Measurements from ENCODE around the gene NDOR1.

Gene NDOR1

DNA sequence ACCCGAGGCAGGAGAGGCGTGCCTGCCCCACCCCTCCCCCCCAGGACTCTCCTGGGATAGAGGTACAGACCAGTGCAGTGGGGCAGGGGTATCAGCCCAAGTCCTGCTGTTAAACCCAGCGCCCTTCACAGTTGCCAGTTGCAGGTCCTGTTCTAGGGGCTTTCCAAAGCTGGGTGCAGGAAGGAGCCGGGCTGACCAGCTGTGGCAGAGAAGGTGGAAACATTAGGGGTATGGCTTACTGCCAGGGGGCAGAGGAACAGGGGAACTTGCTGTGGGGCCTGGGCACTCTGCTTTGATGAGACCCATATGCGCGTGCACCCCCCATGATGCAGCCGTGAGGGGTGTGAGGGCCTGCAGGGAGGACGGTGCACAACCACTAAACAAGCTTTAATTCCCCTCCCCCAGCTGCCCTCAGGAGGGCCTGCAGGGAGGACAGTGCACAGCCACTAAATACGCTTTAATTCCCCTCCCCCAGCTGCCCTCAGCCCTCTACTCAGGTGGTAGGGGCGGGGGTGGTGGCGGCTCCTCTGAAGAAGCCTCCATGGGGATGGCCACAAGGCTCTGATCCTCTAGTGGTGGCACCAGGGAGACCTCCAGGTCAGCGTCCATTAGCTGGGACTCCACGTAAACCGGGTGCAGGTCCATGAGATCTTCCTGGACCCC, 34.9 kb upstream of the NDOR1 start:
- Histone ChIP-seq H3K9ac (ENCODE audit: low read length) (no peak overlapping the region), H3K9me3 (ENCODE audit: control insufficient read depth, low read length) (no peaks in the 10 kb centered on the region), H3K4me1 (ENCODE audit: control insufficient read depth, insufficient read depth, low read length) (peaks cover 40% of the 10 kb centered on the region), H3K4me3 (ENCODE audit: low read length) (no peak overlapping the region), H3K36me3 (ENCODE audit: control insufficient read depth, insufficient read depth, low read length) (no peaks in the 10 kb centered on the region), H3K27me3 (ENCODE audit: control insufficient read depth, insufficient read depth, low read length) (peaks cover 84% of the 10 kb centered on the region)

DNA sequence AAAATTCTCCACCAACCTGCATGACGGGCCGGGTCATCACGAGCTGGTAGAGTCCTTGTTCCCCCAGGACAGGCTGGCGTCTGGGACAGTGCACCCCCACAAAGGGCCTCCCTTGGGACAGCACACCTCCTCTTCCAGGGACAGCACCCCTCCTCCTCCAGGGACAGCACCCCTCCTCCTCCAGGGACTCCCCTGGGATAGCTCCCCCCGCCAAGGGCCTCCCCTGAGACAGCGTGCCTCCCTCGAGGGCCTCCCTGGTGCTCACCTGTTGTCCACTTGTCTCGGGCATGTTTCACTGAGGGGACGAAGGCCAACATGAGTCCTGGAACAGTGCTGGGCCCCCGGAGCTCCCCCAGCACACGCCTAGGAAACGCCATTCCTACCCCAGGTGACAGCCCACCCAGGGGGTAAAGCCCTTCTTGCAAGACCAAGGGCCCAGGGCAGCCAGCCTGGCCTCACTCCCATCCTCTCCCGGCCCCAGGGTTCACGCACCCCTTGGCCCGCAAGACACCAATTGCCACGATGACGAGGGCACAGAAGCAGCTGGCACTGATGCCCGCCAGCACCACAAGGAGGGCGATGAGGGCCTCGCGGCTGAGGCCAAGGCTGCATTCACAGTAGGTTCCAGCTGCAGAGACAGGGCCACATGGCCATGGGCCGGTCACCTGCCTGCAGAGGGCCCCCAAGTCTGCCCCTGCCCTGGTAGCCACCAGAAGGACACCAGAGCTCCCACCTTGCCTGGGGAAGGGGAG, 34.2 kb upstream of the NDOR1 start:
- no peaks in the 10 kb centered on the region for H3K36me3 ChIP-seq (ENCODE audit: control insufficient read depth, insufficient read depth, low read length)
- no peak overlapping the region for H3K4me3 ChIP-seq (ENCODE audit: low read length)
- peaks cover 40% of the 10 kb centered on the region for H3K4me1 ChIP-seq (ENCODE audit: control insufficient read depth, insufficient read depth, low read length)
- peaks cover 78% of the 10 kb centered on the region for H3K27me3 ChIP-seq (ENCODE audit: control insufficient read depth, insufficient read depth, low read length)
- no peak overlapping the region for H3K9ac ChIP-seq (ENCODE audit: low read length)
- no peaks in the 10 kb centered on the region for H3K9me3 ChIP-seq (ENCODE audit: control insufficient read depth, low read length)

DNA sequence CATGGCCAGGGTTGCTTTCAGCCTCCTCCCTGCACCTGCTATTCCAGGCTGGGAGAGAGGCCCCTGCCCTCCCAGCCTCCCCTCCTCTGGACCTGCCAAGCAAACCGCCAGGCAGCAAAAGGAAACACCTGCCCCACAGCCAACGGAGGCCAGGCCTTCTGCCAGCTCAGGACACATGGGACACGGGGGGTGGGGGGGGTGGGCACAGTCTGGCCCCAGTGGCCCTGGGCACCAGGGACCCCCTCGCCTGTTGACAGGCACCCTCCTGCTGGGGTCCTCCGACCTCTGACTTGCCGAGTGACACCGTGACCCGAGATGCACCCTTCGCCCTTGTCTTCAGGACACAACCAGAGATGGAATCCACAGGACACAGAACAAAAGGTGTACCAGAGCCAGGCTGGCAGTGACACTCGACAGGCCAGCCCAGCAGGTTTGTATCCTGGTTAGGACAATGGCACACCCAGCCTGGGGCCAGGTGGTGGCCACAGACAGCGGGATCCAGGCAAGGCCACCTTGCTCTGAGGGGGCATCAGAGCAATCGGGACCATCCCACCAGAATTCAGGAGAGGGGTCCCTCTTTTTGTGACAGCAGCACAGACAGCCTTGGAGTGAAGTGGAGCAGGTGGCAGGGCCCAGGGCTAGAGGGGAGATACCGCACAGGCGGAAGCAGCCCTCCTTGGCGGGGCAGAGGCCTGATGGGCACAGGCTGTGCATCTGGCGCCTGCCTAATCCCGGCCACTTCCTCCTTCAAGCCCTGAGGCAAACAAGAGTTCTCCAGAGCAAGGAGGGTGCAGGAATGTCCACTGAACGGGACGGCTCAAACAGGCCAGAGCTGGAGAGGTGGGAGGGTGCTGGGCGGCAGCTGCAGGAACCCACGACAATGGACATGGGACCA, 32.4 kb upstream of the NDOR1 start:
- Histone ChIP-seq H3K27me3 (ENCODE audit: control insufficient read depth, insufficient read depth, low read length) (peaks cover 60% of the 10 kb centered on the region), H3K9ac (ENCODE audit: low read length) (no peak overlapping the region), H3K36me3 (ENCODE audit: control insufficient read depth, insufficient read depth, low read length) (no peaks in the 10 kb centered on the region), H3K4me3 (ENCODE audit: low read length) (no peak overlapping the region), H3K9me3 (ENCODE audit: control insufficient read depth, low read length) (no peaks in the 10 kb centered on the region), H3K4me1 (ENCODE audit: control insufficient read depth, insufficient read depth, low read length) (peaks cover 44% of the 10 kb centered on the region)

DNA sequence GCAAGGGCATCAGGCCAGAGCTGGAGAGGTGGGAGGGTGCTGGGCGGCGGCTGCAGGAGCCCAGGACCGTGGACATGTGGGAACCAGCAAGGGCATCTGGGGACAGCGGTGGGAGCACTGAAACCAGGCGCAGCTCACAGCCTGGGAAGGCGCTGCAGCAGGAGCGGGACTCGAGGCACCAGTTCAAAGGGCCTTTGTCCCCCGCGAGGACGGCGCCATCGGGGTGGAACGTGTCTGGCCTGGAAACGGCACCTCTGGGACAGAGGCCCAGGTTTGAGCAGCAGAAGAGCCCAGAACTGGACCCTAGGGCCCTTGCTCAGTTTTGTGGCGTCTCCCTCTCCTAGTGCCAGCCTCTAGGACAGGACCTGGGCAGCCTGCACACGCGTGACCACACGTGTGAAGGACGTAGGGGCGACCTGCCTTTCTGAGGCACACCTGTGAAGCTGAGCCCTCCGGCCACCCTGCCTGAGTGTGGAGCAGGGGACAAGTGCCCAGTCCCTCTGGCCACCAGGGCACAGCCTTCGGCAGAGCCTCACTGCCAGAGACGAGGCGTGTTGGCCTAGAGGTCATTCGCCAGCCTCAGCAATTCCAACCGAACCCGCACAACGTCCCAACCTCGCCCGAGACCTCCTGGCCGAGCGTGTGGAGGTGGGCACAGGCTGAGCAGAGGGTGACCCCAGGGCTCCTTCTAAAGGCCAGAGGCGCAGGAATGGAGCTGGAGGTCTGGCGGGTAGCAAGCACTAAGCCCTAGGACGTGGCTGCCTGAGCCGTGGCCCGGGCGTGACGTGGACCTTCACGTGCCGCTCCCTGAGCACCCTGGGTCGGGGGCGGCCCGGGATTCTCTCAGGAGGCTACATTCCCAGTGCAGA, 31.5 kb upstream of the NDOR1 start:
- Histone ChIP-seq H3K36me3 (ENCODE audit: control insufficient read depth, insufficient read depth, low read length) (no peaks in the 10 kb centered on the region), H3K9me3 (ENCODE audit: control insufficient read depth, low read length) (no peaks in the 10 kb centered on the region), H3K4me1 (ENCODE audit: control insufficient read depth, insufficient read depth, low read length) (peaks cover 41% of the 10 kb centered on the region), H3K4me3 (ENCODE audit: low read length) (no peak overlapping the region), H3K9ac (ENCODE audit: low read length) (no peak overlapping the region), H3K27me3 (ENCODE audit: control insufficient read depth, insufficient read depth, low read length) (peaks cover 59% of the 10 kb centered on the region)

DNA sequence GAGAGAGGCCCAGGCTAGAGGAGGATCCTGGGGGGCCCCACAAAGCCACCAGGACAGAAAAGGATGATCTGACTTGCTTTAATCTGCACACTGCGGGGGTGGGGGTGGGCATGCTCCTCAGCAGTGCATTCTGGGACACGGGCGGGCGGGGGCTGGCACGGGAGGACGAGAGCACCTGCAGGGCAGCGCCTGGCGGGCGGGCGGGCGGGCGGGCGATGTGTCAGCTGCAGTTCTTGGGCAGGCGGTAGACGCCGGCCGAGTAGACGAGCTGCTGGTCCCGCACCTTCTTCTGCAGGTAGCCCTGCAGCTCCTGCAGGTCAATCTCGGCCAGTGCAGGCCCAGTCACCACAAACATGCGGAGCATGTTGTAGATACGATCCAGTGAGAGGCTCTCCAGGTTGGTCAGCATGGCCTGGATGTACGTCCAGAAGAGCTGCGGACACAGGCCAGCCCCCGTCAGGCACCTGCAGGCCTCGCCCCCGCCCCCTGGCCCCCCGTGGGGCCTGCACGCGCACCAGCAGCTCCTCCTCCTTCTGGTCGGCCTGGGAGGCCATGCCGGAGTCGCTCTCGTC, 30.7 kb upstream of the NDOR1 start:
- Histone ChIP-seq H3K36me3 (ENCODE audit: control insufficient read depth, insufficient read depth, low read length) (no peaks in the 10 kb centered on the region), H3K4me1 (ENCODE audit: control insufficient read depth, insufficient read depth, low read length) (peaks cover 34% of the 10 kb centered on the region), H3K27me3 (ENCODE audit: control insufficient read depth, insufficient read depth, low read length) (peaks cover 53% of the 10 kb centered on the region), H3K9me3 (ENCODE audit: control insufficient read depth, low read length) (no peaks in the 10 kb centered on the region), H3K4me3 (ENCODE audit: low read length) (no peak overlapping the region), H3K9ac (ENCODE audit: low read length) (no peak overlapping the region)

DNA sequence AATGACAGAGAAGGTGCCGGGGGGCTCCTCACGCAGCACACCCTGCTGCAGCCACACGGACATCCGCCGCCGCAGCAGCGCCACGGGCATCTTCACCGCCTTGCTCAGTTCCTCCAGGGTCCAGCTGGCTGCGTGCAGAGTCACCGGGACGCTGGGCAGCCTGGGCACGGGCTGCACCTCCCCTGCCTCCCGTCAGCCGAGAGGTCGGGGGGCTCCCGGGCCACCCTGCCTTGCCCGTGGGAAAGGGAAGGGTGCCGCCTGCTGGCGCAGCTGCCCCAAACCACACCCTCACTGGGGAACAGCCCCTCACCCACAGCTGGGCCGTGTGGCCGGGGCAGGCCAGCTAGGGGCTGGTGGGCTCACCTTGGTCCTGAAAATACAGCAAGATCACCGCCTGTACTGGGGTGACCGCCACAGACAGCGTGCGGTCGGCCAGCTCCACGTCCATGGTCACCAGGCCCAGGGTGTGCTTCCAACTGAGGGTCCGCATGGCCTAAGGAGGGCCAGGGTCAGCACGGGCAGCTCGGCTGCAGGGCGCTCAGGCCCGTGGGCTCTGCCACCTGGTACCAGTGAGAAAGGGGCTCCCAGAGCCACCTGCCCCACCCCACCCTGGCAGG, 30.0 kb upstream of the NDOR1 start:
- Histone ChIP-seq H3K36me3 (ENCODE audit: control insufficient read depth, insufficient read depth, low read length) (no peaks in the 10 kb centered on the region), H3K4me1 (ENCODE audit: control insufficient read depth, insufficient read depth, low read length) (peaks cover 28% of the 10 kb centered on the region), H3K9ac (ENCODE audit: low read length) (no peak overlapping the region), H3K27me3 (ENCODE audit: control insufficient read depth, insufficient read depth, low read length) (peaks cover 47% of the 10 kb centered on the region), H3K4me3 (ENCODE audit: low read length) (no peak overlapping the region), H3K9me3 (ENCODE audit: control insufficient read depth, low read length) (no peaks in the 10 kb centered on the region)

DNA sequence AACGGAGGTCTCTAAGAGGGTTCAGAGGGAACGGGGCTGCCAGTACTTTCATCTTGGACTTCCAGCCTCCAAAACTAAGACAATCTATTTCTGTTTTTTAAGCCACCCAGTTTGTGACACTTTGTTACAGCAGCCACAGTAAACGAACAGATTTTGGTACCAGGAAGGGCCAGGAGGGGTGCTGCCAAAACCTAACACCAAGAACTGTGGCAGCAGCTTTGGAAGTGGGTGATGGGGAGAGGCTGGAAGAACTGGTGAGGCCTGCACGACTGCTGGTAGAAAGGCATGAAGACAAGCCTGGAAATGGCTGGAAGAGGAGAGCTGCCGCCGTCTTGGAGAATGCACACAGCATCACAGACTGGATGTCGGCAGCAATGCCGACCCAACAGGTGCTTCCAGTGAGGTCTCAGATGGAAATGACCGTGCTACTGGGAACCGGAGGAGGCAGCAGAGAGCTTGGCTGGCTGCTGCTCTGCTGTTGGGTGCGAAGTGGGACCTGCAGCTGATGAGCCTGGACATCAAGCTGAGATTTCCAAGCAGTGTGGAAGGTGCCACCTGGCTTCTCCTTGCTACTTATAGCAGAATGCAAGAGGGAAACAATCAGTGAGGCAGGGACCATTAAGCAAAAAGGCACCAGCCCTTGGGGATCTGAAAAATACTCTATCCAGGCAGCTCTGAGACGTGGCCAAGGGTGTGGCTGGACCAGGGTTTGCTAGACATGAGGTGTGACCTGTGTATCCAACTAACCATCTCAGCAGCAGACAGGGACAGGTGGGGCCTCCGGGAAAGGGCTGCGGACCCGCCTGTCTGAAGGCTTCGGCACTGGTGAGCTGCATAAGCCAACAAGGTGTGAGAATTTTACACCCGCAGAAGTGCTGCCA, 29.0 kb upstream of the NDOR1 start:
- Histone ChIP-seq H3K27me3 (ENCODE audit: control insufficient read depth, insufficient read depth, low read length) (peaks cover 36% of the 10 kb centered on the region), H3K36me3 (ENCODE audit: control insufficient read depth, insufficient read depth, low read length) (no peaks in the 10 kb centered on the region), H3K9me3 (ENCODE audit: control insufficient read depth, low read length) (no peaks in the 10 kb centered on the region), H3K9ac (ENCODE audit: low read length) (no peak overlapping the region), H3K4me3 (ENCODE audit: low read length) (no peak overlapping the region), H3K4me1 (ENCODE audit: control insufficient read depth, insufficient read depth, low read length) (peaks cover 28% of the 10 kb centered on the region)

DNA sequence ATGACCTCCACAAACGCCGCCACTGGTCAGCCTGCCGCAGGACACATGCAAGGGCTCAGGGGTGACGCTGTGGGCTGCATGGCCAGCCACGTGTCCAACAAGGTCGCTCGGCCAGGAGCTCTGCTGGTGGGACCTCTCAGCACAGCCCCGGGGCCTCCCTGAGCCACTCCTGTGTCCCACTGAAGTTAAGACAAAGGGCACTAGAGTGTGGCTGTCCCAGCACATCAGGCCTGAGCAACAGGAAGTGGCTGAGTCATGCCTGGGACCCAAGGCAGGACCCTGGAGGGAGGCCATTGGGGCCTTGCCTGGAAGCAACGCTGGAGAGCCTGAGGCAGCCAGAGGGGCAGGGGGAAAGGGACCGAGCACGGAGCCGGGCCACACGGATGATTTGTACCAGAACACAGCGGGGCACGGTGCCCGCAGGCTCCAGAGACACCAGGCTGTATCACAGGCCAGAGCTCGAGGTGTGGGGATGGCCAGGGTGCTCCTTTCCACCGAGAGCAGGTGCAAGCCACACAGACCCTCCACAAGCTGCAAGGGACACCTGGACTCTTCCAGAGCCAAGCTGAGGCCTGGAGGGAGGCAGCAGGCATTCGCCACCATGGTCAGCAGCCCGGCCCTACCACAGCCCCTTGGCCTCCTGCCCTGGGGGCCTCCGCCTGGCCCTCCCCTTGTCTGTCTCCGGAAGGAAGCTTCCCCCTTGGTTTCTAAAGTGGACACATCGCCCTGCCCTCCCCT, 27.1 kb upstream of the NDOR1 start:
- H3K4me3 ChIP-seq (ENCODE audit: low read length) = no peak overlapping the region
- H3K9me3 ChIP-seq (ENCODE audit: control insufficient read depth, low read length) = no peaks in the 10 kb centered on the region
- H3K4me1 ChIP-seq (ENCODE audit: control insufficient read depth, insufficient read depth, low read length) = peaks cover 17% of the 10 kb centered on the region
- H3K27me3 ChIP-seq (ENCODE audit: control insufficient read depth, insufficient read depth, low read length) = peaks cover 18% of the 10 kb centered on the region
- H3K9ac ChIP-seq (ENCODE audit: low read length) = no peak overlapping the region
- peaks cover 9% of the 10 kb centered on the region for H3K36me3 ChIP-seq (ENCODE audit: control insufficient read depth, insufficient read depth, low read length)

DNA sequence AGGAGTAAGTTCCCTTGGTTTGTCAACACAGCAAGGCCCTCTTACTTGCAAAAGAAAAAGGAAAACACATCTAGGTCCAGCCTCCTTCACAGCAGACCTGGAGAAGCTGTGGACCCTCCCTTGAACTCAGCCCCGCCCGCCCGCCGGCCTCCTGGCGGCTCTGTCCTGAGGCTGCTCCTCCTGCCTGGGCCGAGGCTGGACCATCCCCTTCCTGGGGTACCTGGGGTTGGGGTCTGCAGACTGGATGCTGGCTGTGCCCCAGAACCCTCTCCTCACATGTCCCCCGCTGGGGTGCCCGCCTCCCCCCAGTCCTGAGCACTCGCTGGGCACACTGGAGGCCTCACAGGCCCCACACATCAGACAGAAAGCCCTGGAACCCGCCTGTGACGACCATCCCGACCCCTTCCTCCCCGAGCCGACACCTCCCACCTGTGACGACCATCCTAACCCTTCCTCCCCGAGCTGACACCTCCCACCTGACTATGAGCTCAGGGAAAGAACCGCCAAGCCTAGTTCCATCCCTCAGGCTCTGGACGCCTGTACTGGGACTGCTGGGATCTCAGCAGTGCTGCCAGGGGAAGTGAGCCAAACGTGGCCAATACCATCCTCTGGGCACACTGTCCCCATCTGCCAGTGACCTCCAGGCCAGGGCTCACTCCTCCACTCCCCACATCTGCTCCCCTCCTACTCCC, 26.4 kb upstream of the NDOR1 start:
- Histone ChIP-seq H3K36me3 (ENCODE audit: control insufficient read depth, insufficient read depth, low read length) (peaks cover 11% of the 10 kb centered on the region), H3K4me3 (ENCODE audit: low read length) (no peak overlapping the region), H3K27me3 (ENCODE audit: control insufficient read depth, insufficient read depth, low read length) (peaks cover 11% of the 10 kb centered on the region), H3K4me1 (ENCODE audit: control insufficient read depth, insufficient read depth, low read length) (peaks cover 12% of the 10 kb centered on the region), H3K9me3 (ENCODE audit: control insufficient read depth, low read length) (no peaks in the 10 kb centered on the region), H3K9ac (ENCODE audit: low read length) (no peak overlapping the region)
